HG03378 (cell line): ENCODE data around the gene VWA5A.
"Not testable (repeated sequence)": the region's sequence is repeated elsewhere in the genome, so short reads cannot be mapped to it uniquely, and the experiment has no call there.

Experiments used
- ATAC-seq: cut with Tn5 transposase; IDR thresholded peaks from one replicate; pipeline ENCODE4 v1.9.1; 2021; ENCODE audit warnings: mild to moderate bottlenecking, moderate library complexity; ENCODE audit not compliant: unreplicated experiment

VWA5A gene

DNA sequence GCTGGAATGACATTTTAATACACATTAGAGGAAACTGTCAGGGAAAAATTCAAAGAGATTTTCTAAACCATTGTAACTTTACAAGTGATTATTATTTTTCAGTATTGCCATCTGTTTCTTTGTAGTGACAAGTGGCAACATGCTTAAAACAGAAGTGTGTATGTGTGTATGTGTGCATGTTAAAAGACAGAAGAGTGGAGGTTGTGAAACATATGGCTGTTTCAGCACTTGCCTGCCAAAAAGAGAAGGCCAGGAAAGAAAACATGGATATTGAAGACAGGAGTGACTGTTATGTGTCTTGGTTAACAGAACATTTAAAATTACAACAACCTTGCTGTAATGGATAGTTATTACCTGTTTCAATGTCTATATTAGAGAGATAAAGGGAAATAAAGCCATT is 24.3 kb upstream of the VWA5A start:
- ATAC-seq = no peak

- no peak for ATAC-seq
These were observed 21.9 kb upstream of the VWA5A start for GRCh38 chr11:124093330-124093729.

DNA sequence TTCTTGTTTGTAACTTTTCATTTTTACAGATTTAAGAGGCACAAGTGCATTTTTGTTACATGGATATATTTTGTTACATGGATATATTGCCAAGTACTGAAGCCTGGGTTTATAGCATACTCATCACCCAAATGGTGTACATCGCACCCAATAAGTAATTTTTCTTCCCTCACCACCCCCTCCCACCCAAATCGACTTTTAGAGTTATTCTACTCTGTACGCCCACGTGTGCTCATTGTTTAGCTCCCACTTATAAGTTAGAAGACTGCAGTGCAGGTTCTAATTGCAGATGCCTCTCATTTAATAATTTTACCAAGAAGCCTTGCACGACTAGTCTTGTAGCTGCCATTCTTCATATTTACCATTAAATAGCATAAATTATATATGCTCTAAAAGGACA is 20.5 kb upstream of the VWA5A start:
- ATAC-seq = no peak

DNA sequence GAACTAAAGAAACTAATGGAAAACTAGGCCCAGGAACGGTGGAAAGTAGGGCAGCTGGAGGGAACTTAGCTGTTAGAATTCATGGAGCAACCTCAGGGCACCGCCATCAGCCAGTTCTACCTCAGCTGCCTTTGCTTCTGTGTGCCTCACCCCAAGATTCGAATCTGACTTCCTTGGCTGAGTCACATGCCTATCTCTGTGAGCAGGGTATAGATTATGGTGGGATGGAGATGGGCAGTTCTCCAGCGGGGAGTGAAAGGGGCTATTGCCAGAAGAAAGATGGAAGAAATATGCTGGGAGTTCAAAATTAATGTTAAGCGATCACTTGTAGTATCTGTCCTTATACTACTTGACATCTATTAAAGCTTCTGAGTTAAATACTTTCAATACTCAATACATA is 18.9 kb upstream of the VWA5A start:
- no peak for ATAC-seq

DNA sequence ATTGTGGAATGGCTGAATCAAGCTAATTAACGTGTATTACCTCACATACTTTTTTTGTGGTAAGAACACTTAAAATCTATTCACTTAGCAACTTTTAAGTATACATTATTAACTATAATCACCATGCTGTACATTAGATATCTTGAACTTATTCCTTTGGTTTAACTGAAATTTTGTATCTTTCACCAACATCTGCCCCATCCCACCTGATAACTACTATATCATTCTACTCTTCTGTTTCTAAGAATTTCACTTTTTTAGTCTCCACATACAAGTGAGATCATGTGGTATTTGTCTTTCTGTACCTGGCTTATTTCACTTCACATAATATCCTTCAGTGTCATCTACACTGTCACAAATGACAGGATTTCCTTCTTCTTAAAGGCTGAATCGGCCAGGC is 17.1 kb upstream of the VWA5A start:
- ATAC-seq = no peak

GRCh38 chr11:124101737-124102136 is 13.5 kb upstream of the VWA5A start:
- no peak for ATAC-seq

DNA sequence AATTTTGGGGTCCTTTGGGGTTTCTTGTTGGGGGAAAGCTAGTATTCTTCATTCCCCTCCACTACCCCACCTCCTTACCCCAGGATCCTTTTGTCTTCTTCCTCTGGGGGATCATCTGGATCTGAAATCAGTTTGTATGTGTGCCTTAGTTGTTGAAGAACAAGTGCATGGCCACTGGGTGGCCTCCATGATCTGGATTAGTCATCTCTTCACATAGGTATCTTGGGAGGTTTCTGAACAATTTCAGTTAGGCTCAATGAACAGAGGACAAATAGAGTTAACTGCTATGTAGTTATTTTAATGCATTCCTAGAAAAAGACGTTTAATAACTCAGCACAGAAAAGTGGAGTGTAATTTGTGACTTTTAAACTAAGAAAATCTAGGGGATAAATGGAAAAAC is 7.1 kb upstream of the VWA5A start:
- peak; percentile 43 for ATAC-seq

DNA sequence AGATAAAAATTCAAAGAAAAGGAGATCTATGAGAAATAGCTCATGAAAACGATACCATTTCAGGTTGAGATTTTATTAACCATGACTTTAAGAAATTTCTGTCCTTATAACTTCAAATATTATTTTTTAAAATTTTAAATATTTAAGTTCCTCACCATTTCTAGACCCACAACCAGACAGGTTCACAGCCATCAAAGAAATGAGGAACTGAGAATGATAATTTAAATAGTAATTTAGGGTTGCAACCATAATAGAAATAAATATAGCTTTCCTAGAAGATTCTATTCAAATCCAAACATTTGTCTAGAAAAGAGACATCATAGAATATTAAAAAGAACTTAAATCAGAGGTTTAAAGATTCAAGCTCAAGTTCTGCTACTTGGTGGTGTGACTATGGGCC is 5.9 kb upstream of the VWA5A start:
- no peak for ATAC-seq

- ATAC-seq = no peak
These were observed 5.0 kb upstream of the VWA5A start for GRCh38 chr11:124110201-124110600.

DNA sequence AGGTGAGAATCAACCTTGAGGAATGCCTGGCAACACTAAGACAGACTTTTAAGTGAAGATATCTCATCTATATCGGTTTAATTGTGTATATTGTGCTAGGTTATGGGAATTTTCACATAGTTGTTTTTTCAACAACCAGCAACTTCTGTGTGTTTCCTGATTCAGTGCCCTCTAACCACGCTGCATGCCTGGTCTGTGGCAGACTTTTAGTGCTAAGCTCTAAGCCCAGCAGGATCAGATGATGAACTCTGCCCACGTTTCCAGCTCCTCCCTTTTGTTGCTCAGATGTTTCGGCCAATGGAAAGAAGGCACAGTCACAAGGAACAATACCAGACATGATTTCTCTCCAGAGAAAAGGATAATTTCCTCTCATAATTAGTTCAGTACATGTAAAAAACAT is 1.4 kb upstream of the VWA5A start:
- ATAC-seq = no peak

DNA sequence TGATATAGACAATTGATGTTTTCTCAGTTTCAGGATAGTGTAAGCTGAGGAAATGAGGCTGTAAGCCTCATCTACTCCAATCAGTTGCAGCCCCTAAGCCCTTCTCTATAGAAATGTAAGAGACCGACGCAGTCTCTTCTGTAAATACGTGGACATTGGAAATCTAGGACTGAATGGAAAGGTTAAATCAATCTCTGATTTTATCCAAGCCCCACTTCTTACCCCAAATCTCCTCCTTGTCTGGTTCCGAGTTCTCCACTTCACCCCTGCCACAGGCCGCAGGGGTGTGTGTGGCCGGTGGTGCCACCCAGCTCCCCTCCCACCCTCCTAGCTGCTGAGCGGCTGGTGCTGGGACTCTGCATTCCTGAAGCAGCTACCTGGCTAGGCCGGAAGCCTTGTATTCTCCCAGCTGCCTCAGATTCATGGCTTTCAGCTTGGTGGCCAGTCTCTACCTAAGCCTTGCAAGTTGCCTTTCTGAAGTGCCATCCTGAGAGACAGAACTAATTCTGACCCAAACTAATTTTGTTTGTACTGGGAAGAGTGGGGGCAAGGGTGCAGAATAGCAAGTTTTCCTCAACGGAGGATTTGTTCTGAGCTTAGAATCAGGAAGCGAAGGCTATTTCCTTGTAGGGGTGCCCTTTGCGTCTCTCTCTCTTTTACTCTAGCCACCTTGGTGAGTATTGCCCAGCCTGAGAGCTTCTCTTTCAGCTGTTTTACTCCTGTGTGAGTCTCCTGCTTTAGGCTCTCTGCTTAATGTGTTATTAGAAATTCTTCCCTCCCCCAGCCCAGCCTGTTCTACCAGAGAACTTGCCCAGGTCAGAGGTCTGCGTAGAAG is 749 bp downstream of the VWA5A start:
- no peak for ATAC-seq

DNA sequence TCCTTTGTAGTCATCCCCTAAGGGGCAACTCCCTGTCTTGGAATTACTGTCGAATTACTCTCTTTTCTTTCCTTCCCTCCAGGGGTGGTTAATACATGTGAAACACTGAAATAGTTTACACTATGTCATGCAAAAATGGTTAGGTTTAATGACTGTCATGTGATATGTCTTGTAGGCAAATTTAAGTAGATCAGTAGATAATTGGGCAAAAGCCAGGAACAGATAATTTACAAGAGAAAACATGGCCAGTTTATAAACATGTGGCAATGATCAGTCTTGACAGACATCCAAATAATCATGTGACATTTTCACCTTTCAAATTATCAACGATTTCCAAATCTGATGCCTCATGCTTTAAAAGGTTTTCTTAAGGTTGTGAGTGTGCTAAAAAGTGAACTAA is 3.9 kb downstream of the VWA5A start:
- ATAC-seq = no peak

DNA sequence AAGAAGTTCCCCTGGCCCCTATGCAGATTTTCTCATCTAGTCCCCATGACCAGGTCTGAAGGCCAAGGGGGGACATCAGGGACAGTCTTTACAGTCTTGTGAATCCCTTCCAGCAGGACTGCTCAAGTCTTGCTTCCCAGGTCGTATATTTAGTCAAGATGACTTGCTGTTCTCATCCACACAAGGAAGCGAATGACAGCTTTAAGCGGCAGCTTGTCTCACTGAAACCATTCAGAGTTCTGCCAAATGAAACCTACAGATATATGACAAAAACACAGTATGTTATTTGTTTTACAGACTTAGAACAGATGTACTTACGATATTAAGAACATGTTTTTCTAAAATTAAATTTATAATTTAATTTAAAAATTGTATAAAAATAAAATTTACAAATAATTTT is 5.6 kb downstream of the VWA5A start:
- no peak for ATAC-seq

- no peak for ATAC-seq
These were observed 6.9 kb downstream of the VWA5A start for GRCh38 chr11:124122123-124122522.

DNA sequence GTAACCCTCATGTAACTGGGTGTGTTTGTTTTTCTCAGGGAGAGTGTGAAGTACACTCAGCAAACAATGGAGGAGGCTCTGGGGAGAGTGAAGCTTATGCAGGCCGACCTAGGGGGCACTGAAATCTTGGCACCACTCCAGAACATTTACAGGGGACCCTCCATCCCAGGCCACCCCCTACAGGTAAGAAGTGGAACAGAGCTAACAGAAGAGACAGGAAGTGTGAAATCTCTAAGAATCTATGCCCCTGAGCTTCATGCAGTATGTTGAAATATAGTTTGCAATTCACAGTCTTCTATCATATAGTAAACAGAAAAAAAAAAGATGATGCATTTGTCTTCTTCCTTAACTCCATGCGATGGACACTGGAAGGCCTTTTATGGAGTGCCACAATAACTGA is 8.4 kb downstream of the VWA5A start:
- ATAC-seq = no peak

- ATAC-seq = not testable (repeated sequence)
These were observed 11.9 kb downstream of the VWA5A start for GRCh38 chr11:124127134-124127533.

DNA sequence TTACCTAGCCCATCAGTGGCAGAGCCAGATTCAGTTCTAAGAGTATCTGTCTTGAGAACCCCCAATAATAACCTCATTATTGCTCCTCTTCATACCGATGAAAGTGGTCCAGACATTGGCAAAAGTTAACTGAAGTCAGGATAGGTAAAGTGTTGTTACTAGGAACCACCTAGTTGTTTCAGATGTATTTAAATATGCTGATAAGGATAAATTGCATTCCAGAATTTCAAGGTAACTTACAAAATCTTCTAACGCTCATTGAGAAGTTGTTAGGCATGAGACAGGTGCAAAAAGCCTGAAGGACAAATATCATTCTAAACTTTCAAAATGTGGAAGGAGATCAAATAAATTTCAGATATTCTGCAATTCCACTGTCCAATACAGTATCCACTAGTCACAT is 27.8 kb downstream of the VWA5A start:
- ATAC-seq = no peak

GRCh38 chr11:124147951-124148350 is 32.7 kb downstream of the VWA5A start:
- no peak for ATAC-seq

DNA sequence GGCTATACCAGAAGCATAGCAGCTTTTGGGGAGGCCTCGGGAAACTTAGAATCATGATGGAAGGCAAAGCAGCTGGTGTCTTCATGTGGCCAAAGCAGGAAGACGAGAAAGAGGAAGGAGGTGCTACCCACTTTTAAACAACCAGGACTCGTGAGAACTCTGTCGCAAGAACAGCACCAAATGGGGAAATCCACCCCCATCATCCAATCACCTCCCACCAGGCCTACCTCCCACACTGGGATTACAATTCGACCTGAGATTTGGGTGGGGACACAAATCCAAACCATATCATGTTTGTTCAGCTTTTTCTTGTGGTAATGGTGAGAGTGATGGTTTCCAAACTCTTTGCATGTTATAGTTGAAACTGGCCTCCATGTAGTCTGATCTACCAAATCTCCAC is 35.4 kb downstream of the VWA5A start:
- ATAC-seq = no peak

- ATAC-seq = no peak
These were observed 37.6 kb downstream of the VWA5A start for GRCh38 chr11:124152770-124153407.

DNA sequence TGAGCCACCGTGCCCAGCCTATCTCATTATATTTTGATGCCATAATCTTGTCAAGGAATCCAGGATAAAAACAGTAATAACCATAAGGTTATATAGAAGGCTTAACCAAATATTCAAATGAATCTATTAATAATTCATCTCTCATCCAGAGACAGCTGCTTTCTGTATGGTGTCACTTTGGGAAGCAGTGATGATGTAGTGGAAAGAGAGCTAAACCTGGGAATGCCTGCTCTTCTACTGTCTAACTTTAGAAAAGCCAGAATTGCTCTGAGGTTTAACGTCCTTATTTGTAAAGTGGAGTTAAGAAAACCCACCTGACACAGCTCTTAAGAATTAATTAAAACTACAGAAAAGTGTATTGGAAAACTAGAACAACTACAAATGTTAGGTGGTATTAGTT is 38.6 kb downstream of the VWA5A start:
- no peak for ATAC-seq

GRCh38 chr11:124159481-124159880 is 44.2 kb downstream of the VWA5A start:
- no peak for ATAC-seq

GRCh38 chr11:124160986-124161385 is 45.7 kb downstream of the VWA5A start:
- no peak for ATAC-seq
